Caco-2 (cell line): ENCODE measurements around the gene BCCIP. TPM values are rescaled to one million over a fixed set of nuclear protein-coding genes. Genes with fewer than 3 reads are reported as not detected.

Experiments used
- BruUV-seq: library from RNA; stranded (reverse); fragments of 400-500 nt; replicated peaks from 2 replicates; lab custom pipeline; 2021; lab: Mats Ljungman, UMichigan
- CTCF ChIA-PET: fragments of 300-600 bp; sonication (Branson Sonifier 250); formaldehyde crosslinking; loops from one replicate; lab custom pipeline; 2022; ENCODE audit warnings: antibody characterized with exemption; lab: Charles Lee
- POLR2A ChIA-PET: fragments of 300-600 bp; sonication (Branson Sonifier 250); formaldehyde crosslinking; loops from one replicate; lab custom pipeline; 2022; ENCODE audit warnings: antibody characterized with exemption; lab: Charles Lee
- DNase-seq, 2 experiments: peaks; one replicate each; pipeline versions ENCODE4 v3.0.0 to v3.0.0-alpha.2; 2020 to 2022
- H3K27me3 ChIP-seq: replicated peaks from 2 replicates; pipeline ENCODE4 v1.6.0; 2011; ENCODE audit warnings: low read length; ENCODE audit not compliant: control insufficient read depth, insufficient read depth
- H3K36me3 ChIP-seq: 2 replicates; pipeline ENCODE4 v1.5.1; 2011; ENCODE audit warnings: low read length; ENCODE audit not compliant: control insufficient read depth, insufficient read depth
- H3K4me1 ChIP-seq: fragments of 250-450 bp; sonication (Bioruptor Pico); 2 replicates; pipeline ENCODE4 v1.5.1; 2020; ENCODE audit warnings: mild to moderate bottlenecking
- H3K4me3 ChIP-seq: 2 replicates; pipeline ENCODE4 v1.5.1; 2011; ENCODE audit warnings: low read depth, mild to moderate bottlenecking, control low read depth, low read length
- H3K9me3 ChIP-seq: fragments of 250-450 bp; sonication (Bioruptor Pico); 2 replicates; pipeline ENCODE4 v1.5.1; 2020; ENCODE audit warnings: mild to moderate bottlenecking, moderate library complexity
- H3K27ac Mint-ChIP-seq: one replicate; pipeline ENCODE4 v1.8.0; 2022; ENCODE audit warnings: mixed read lengths; ENCODE audit not compliant: unreplicated experiment
- H3K27me3 Mint-ChIP-seq: one replicate; pipeline ENCODE4 v1.8.0; 2022; ENCODE audit warnings: mixed read lengths; ENCODE audit not compliant: insufficient read depth, unreplicated experiment
- H3K36me3 Mint-ChIP-seq: one replicate; pipeline ENCODE4 v1.8.0; 2022; ENCODE audit warnings: mild to moderate bottlenecking, mixed read lengths; ENCODE audit not compliant: insufficient read depth, unreplicated experiment
- H3K4me1 Mint-ChIP-seq: one replicate; pipeline ENCODE4 v1.8.0; 2022; ENCODE audit warnings: low read depth, mixed read lengths; ENCODE audit not compliant: unreplicated experiment
- H3K4me3 Mint-ChIP-seq: one replicate; pipeline ENCODE4 v1.8.0; 2022; ENCODE audit warnings: mild to moderate bottlenecking, moderate library complexity, mixed read lengths; ENCODE audit not compliant: unreplicated experiment
- H3K9me3 Mint-ChIP-seq: one replicate; pipeline ENCODE4 v1.8.0; 2022; ENCODE audit warnings: mixed read lengths; ENCODE audit not compliant: unreplicated experiment
- CTCF ChIP-seq, 2 experiments: fragments of 200-600 bp in 1 of 2; IDR thresholded peaks; 1 replicate in 1 of 2; 2 replicates in 1 of 2; pipeline versions ENCODE4 v1.5.1 to v1.8.0; 2011 to 2022; ENCODE audit warnings: antibody characterized with exemption in 1 of 2, control low read depth in 1 of 2, inconsistent platforms in 1 of 2, low read depth in 1 of 2, low read length in 1 of 2, mild to moderate bottlenecking in 1 of 2, moderate library complexity in 1 of 2; ENCODE audit not compliant: insufficient read depth in 1 of 2, severe bottlenecking in 1 of 2, unreplicated experiment in 1 of 2
- intact Hi-C: fragments of 100-400 bp; cut with micrococcal nuclease; formaldehyde crosslinking; loops from one replicate; pipeline ENCODE4 v1.10.0; 2022; ENCODE audit not compliant: unreplicated experiment
- total RNA-seq: library from RNA; stranded (reverse); gene quantifications from 2 replicates; pipeline ENCODE4 v1.2.3, GENCODE V29; 2022

Gene BCCIP
- total RNA-seq, 1 experiment from 2014 or later: 91.2 TPM

- intact Hi-C loops: no loop called here
- ChIA-PET CTCF (no interaction called here), POLR2A (no interaction called here)
- DNase-seq: no peak
- Histone ChIP-seq H3K9me3 (no peaks in the 10 kb centered on the region), H3K4me1 (no peaks in the 10 kb centered on the region), H3K27me3 (no peaks in the 10 kb centered on the region), H3K4me3 (no peak overlapping the region), H3K36me3 (no peaks in the 10 kb centered on the region)
- Mint-ChIP-seq H3K36me3 (peaks cover 5% of the 10 kb centered on the region), H3K4me1 (no peaks in the 10 kb centered on the region), H3K27me3 (peaks cover 9% of the 10 kb centered on the region), H3K27ac (no peak overlapping the region), H3K4me3 (no peak overlapping the region), H3K9me3 (peaks cover 19% of the 10 kb centered on the region)
- TF ChIP-seq CTCF (IDR thresholded peaks at IDR 0.05; ENCODE audit: insufficient read depth in 1 of 2, low read depth in 1 of 2, low read length in 1 of 2, severe bottlenecking in 1 of 2, unreplicated experiment in 1 of 2): no peak
- BruUV-seq: no TSS peak
Measured at GRCh38 chr10:125774581-125775191, 48.7 kb upstream of the BCCIP start.

- H3K27me3 Mint-ChIP-seq: peaks cover 9% of the 10 kb centered on the region
- H3K4me3 Mint-ChIP-seq: no peak within 1 kb of the TSS
- no peaks in the 10 kb centered on the region for H3K9me3 ChIP-seq
- H3K27ac Mint-ChIP-seq: no peak within 1 kb of the TSS
- TF ChIP-seq CTCF (IDR thresholded peaks at IDR 0.05; ENCODE audit: insufficient read depth in 1 of 2, low read depth in 1 of 2, low read length in 1 of 2, severe bottlenecking in 1 of 2, unreplicated experiment in 1 of 2): no peak
- no peaks in the 10 kb centered on the region for H3K27me3 ChIP-seq
- H3K4me3 ChIP-seq: no peak within 1 kb of the TSS
- POLR2A ChIA-PET: no interaction called here
- no TSS peak for BruUV-seq
- no peak for DNase-seq
- H3K36me3 ChIP-seq: no peaks in the 10 kb centered on the region
- no peaks in the 10 kb centered on the region for H3K4me1 ChIP-seq
- CTCF ChIA-PET: no interaction called here
- peaks cover 5% of the 10 kb centered on the region for H3K36me3 Mint-ChIP-seq
- intact Hi-C loops: no loop called here
- H3K9me3 Mint-ChIP-seq: peaks cover 19% of the 10 kb centered on the region
- H3K4me1 Mint-ChIP-seq: no peaks in the 10 kb centered on the region
Measured at GRCh38 chr10:125775491-125776106, 47.7 kb upstream of the BCCIP start, which contains the start of gene MMP21. MMP21 (minus strand) TSS chr10:125775821; CDS start chr10:125775821, 0 bp downstream.

GRCh38 chr10:125777806-125778205 is 45.5 kb upstream of the BCCIP start:
- ChIA-PET CTCF (no interaction called here), POLR2A (no interaction called here)
- Histone ChIP-seq H3K36me3 (no peaks in the 10 kb centered on the region), H3K27me3 (no peaks in the 10 kb centered on the region), H3K4me3 (no peak overlapping the region), H3K9me3 (no peaks in the 10 kb centered on the region), H3K4me1 (no peaks in the 10 kb centered on the region)
- intact Hi-C loops: no loop called here
- peak overlapping the region; percentile 32 for H3K27ac Mint-ChIP-seq
- peaks cover 19% of the 10 kb centered on the region for H3K9me3 Mint-ChIP-seq
- H3K4me3 Mint-ChIP-seq: no peak overlapping the region
- DNase-seq: no peak
- H3K36me3 Mint-ChIP-seq: peaks cover 5% of the 10 kb centered on the region
- peaks cover 9% of the 10 kb centered on the region for H3K27me3 Mint-ChIP-seq
- TF ChIP-seq CTCF (IDR thresholded peaks at IDR 0.05; ENCODE audit: insufficient read depth in 1 of 2, low read depth in 1 of 2, low read length in 1 of 2, severe bottlenecking in 1 of 2, unreplicated experiment in 1 of 2): no peak
- no TSS peak for BruUV-seq
- no peaks in the 10 kb centered on the region for H3K4me1 Mint-ChIP-seq
